ENCODE data around the gene EXOSC1.

EXOSC1 gene

DNA sequence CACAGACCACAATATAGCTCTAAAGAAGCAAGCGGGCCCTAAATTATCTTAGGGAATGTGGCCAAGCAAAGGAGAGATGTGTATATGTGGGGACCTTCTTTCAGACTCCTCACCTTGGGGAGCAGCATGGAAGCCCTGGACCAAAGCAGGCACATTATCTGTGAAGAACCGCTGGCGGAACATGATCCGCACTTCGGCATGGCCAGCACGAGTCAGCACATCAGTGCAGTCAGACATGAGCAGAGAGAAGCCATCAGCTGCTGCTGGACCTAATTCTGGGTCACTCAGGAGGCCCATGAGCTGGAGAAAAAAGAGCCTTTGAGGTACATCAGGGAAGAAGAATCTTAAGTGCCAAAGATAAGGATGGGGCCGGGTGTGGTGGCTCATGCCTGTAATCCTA is 14.1 kb upstream of the EXOSC1 start:
- no peak for DNase-seq (ENCODE audit: low read depth in 2 of 2)
- H3K4me3 ChIP-seq (replicated peaks in 1 of 2; ENCODE audit: low read depth in 2 of 2, low read length in 2 of 2), result no peak overlapping the region
- TF ChIP-seq, protein P1, sequence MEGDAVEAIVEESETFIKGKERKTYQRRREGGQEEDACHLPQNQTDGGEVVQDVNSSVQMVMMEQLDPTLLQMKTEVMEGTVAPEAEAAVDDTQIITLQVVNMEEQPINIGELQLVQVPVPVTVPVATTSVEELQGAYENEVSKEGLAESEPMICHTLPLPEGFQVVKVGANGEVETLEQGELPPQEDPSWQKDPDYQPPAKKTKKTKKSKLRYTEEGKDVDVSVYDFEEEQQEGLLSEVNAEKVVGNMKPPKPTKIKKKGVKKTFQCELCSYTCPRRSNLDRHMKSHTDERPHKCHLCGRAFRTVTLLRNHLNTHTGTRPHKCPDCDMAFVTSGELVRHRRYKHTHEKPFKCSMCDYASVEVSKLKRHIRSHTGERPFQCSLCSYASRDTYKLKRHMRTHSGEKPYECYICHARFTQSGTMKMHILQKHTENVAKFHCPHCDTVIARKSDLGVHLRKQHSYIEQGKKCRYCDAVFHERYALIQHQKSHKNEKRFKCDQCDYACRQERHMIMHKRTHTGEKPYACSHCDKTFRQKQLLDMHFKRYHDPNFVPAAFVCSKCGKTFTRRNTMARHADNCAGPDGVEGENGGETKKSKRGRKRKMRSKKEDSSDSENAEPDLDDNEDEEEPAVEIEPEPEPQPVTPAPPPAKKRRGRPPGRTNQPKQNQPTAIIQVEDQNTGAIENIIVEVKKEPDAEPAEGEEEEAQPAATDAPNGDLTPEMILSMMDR (IDR thresholded peaks at IDR 0.05; ENCODE audit: low read depth, low read length), result no peak

DNA sequence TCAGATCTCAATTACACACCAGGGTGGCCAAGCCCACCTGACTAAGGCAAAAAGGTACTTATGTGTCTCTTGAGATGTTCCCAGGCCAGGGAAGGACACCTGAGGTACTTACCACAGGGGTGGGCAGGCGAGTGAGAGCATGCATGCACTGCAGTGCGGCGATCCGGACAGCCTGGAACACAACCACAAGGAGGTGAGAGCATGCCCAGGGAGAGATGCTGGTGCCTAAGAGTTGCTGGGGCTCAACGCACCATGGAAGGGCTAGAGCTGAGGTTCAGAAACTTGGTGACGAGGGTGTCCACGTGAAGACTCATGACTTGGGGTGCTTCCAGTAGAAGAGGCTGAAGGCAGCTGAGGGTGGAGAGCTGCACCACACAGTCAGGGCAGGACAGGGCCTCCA is 13.3 kb upstream of the EXOSC1 start:
- no peak overlapping the region for H3K4me3 ChIP-seq (replicated peaks in 1 of 2; ENCODE audit: low read depth in 2 of 2, low read length in 2 of 2)
- DNase-seq (ENCODE audit: low read depth in 2 of 2), result no peak
- TF ChIP-seq, protein P1 (IDR thresholded peaks at IDR 0.05; ENCODE audit: low read depth, low read length), result no peak

DNA sequence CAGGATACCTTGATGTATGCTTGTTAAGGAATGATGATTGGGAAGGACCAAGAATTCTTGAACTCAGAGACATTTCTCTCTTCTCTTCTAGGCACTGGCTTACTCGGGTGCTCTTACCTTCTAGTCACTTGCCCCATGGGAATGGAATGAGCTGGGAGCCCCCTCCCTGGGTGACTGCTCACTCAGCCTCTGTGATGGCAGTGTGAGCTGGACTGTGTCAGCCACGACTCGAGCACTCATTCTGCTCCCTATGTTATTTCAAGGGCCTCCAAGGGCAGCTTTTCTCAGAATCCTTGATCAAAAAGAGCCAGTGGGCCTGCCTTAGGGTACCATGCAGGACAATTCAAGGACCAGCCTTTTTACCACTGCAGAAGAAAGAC is 10.9 kb upstream of the EXOSC1 start:
- H3K4me3 ChIP-seq (replicated peaks in 1 of 2; ENCODE audit: low read depth in 2 of 2, low read length in 2 of 2), result no peak overlapping the region
- DNase-seq (ENCODE audit: low read depth in 2 of 2), result no peak
- TF ChIP-seq, protein P1 (IDR thresholded peaks at IDR 0.05; ENCODE audit: low read depth, low read length), result no peak

DNA sequence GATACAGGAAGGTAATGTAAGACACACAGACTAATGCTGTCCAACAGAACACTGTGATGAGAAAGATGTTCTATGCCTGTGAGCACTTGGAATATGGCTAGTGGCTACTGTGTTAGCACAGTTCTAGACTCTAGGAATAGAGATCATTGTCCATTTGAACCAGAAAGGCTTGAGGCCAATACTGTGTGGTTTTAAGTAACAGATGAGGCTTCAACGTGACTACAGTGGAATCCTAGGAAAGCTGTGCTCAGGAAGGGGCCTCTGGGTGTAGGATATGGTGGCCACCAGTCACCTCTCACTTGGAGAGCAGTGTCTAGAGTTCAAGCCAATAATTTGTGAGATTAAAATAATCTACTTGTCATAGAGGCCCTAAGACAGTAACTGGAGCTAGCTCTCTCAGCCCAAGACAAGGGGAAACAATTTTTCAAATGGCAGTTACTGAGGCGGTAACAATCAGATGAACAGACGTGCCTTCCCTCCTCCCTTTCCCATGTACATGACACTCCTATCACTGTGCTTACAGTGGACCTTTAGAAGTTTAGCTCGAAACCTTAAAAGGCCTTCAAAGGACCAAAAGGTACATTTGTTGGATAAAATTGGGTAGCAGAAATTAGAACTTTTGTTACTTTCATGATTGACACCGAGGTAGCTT is 10.4 kb upstream of the EXOSC1 start:
- H3K4me3 ChIP-seq (replicated peaks in 1 of 2; ENCODE audit: low read depth in 2 of 2, low read length in 2 of 2), result no peak overlapping the region
- no peak for DNase-seq (ENCODE audit: low read depth in 2 of 2)
- TF ChIP-seq, protein P1 (IDR thresholded peaks at IDR 0.05; ENCODE audit: low read depth, low read length), result no peak

DNA sequence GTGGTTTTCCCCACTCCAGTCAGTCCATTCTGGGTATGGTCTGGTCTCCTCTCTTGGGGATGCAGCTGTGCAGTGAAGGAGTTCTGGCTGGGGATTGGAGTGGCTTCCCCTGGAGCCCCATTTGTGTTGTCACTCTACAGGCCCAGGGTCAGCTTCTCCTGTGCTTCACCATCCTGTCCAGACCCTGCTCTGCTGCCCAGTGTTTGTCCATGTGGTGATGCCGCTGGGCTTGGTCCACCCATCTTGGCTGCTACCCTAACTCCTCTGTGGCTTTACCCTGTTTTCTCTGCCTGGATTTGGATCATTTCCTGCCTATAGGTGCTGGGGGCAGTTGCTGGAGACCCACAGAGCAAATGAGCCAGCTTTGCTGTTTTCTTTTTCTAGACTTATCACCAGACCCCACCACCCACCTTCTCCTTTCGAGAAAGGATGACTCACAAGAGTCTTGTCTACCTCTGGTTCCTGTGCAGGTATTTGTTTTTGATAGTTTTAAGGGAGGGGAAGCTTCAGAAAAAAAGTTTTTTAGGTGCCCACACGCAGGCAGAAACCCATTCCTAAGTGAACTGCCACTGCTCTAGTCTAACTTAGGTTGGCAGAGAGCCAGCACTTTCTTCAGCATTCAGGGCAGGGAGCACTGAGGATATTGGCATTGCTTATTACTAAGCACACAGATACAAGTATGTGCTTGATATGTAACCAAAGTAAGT is 8.7 kb upstream of the EXOSC1 start:
- peak; percentile 54 to 75 for DNase-seq (ENCODE audit: low read depth in 2 of 2)
- TF ChIP-seq, protein P1 (IDR thresholded peaks at IDR 0.05; ENCODE audit: low read depth, low read length), result no peak
- H3K4me3 ChIP-seq (replicated peaks in 1 of 2; ENCODE audit: low read depth in 2 of 2, low read length in 2 of 2), result no peak overlapping the region

DNA sequence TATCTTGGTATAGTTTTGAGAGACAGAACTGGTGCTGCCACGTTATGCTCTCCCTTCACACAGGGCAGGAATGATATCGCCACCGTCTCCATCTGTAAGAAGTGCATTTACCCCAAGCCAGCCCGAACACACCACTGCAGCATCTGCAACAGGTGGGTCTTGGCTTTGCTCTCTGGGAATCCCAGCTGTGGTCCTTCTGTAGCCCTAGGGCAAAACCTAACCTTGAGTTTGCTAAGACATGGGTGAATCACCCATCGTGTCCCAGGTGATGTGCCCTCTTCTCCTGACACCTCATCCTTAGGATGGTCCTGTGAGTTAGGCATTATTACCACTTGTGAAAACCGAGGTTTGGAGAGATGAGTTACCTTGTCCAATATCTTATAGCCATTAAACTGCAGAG is 6.5 kb upstream of the EXOSC1 start:
- TF ChIP-seq, protein P1 (IDR thresholded peaks at IDR 0.05; ENCODE audit: low read depth, low read length), result no peak
- H3K4me3 ChIP-seq (replicated peaks in 1 of 2; ENCODE audit: low read depth in 2 of 2, low read length in 2 of 2), result no peak overlapping the region
- no peak for DNase-seq (ENCODE audit: low read depth in 2 of 2)

Data from cardiac fibroblast (primary cell).